Activated naive CD4-positive, alpha-beta T cell treated with anti-CD3 and anti-CD28 coated beads, Interleukin-2, amount 50 U/mL, for 72 hours (primary cell): ENCODE results near the gene HYCC1. TPM values are rescaled to one million over a fixed set of nuclear protein-coding genes. Genes with fewer than 3 reads are reported as not detected.

Experiments used
- ATAC-seq, 2 donors: fragments of 150-1000 bp; cut with Tn5 transposase; 2 replicates each; pipeline ENCODE4 v1.10.0; 2021; ENCODE audit warnings: mild to moderate bottlenecking in 2 of 2, moderate library complexity in 2 of 2
- DNase-seq, 2 donors: peaks; one replicate each; pipeline ENCODE4 v3.0.0; 2021 to 2022; ENCODE audit warnings: low spot score in 2 of 2
- H3K27ac Mint-ChIP-seq, 2 donors: one replicate each; pipeline ENCODE4 v1.8.0; 2022; ENCODE audit warnings: mild to moderate bottlenecking in 2 of 2, mixed read lengths in 2 of 2
- H3K36me3 Mint-ChIP-seq, 2 donors: one replicate each; pipeline ENCODE4 v1.8.0; 2022; ENCODE audit warnings: mixed read lengths in 2 of 2
- H3K9me3 Mint-ChIP-seq, 2 donors: one replicate each; pipeline ENCODE4 v1.8.0; 2022; ENCODE audit warnings: mixed read lengths in 2 of 2
- total RNA-seq, 2 donors: library from RNA; stranded (reverse); gene quantifications; one replicate each; pipeline ENCODE4 v1.2.3, GENCODE V29; 2022

Gene HYCC1
- total RNA-seq, 2 donors from 2014 or later, result 17.6 to 18.3 TPM

- no peak overlapping the region for H3K27ac Mint-ChIP-seq
- DNase-seq, result no peak
- H3K36me3 Mint-ChIP-seq, result peaks cover 0 to 4% of the 10 kb centered on the region in 2 donors
- ATAC-seq, result no peak
- H3K9me3 Mint-ChIP-seq, result no peaks in the 10 kb centered on the region
Observed at GRCh38 chr7:23022258-23022769, 8.4 kb upstream of the HYCC1 start.

GRCh38 chr7:23021596-23021995 is 7.7 kb upstream of the HYCC1 start:
- no peaks in the 10 kb centered on the region for H3K9me3 Mint-ChIP-seq
- H3K27ac Mint-ChIP-seq, result peak overlapping the region in 1 of 2 donors; percentile 88
- H3K36me3 Mint-ChIP-seq, result peaks cover 0 to 4% of the 10 kb centered on the region in 2 donors
- DNase-seq (no peak), ATAC-seq (no peak)

- DNase-seq (peak; percentile 40 to 54), ATAC-seq (peak; percentile 89 to 97)
- H3K27ac Mint-ChIP-seq, result peak overlapping the region; percentile 12 to 88
- peaks cover 0 to 6% of the 10 kb centered on the region in 2 donors for H3K9me3 Mint-ChIP-seq
- peaks cover 0 to 4% of the 10 kb centered on the region in 2 donors for H3K36me3 Mint-ChIP-seq
Observed at GRCh38 chr7:23020742-23021401, 6.9 kb upstream of the HYCC1 start.

GRCh38 chr7:23018750-23019149 is 4.8 kb upstream of the HYCC1 start:
- DNase-seq, result no peak

GRCh38 chr7:23017309-23017708 is 3.4 kb upstream of the HYCC1 start:
- no peak for DNase-seq

More at GRCh38 chr7:23018750-23019149, 4.8 kb upstream of the HYCC1 start:
- ATAC-seq, result no peak
- Mint-ChIP-seq H3K27ac (no peak overlapping the region), H3K9me3 (peaks cover 0 to 6% of the 10 kb centered on the region in 2 donors), H3K36me3 (peaks cover 0 to 4% of the 10 kb centered on the region in 2 donors)

GRCh38 chr7:23016345-23017253 is 2.7 kb upstream of the HYCC1 start:
- DNase-seq, result no peak
- Mint-ChIP-seq H3K9me3 (peaks cover 0 to 6% of the 10 kb centered on the region in 2 donors), H3K27ac (no peak overlapping the region), H3K36me3 (peaks cover 0 to 4% of the 10 kb centered on the region in 2 donors)
- ATAC-seq, result no peak

More at GRCh38 chr7:23017309-23017708, 3.4 kb upstream of the HYCC1 start:
- Mint-ChIP-seq H3K9me3 (peaks cover 0 to 6% of the 10 kb centered on the region in 2 donors), H3K27ac (no peak overlapping the region), H3K36me3 (peaks cover 0 to 4% of the 10 kb centered on the region in 2 donors)
- no peak for ATAC-seq

GRCh38 chr7:23014681-23015080 is 751 bp upstream of the HYCC1 start:
- DNase-seq (no peak), ATAC-seq (no peak)
- H3K27ac Mint-ChIP-seq, result no peak overlapping the region
- H3K36me3 Mint-ChIP-seq, result no peaks in the 10 kb centered on the region
- H3K9me3 Mint-ChIP-seq, result peaks cover 0 to 6% of the 10 kb centered on the region in 2 donors

- DNase-seq, result peak; percentile 24 to 54
- ATAC-seq, result no peak
- Mint-ChIP-seq H3K27ac (no peak overlapping the region), H3K9me3 (peaks cover 0 to 6% of the 10 kb centered on the region in 2 donors), H3K36me3 (no peaks in the 10 kb centered on the region)
Observed at GRCh38 chr7:23012908-23013714, 819 bp downstream of the HYCC1 start.

- no peak overlapping the region for H3K27ac Mint-ChIP-seq
- no peaks in the 10 kb centered on the region for H3K36me3 Mint-ChIP-seq
- ATAC-seq, result no peak
- peaks cover 0 to 6% of the 10 kb centered on the region in 2 donors for H3K9me3 Mint-ChIP-seq
- DNase-seq, result no peak
Observed at GRCh38 chr7:23012186-23012585, 1.7 kb downstream of the HYCC1 start.

- H3K9me3 Mint-ChIP-seq, result peaks cover 0 to 5% of the 10 kb centered on the region in 2 donors
- DNase-seq (no peak), ATAC-seq (no peak)
- no peak overlapping the region for H3K27ac Mint-ChIP-seq
- H3K36me3 Mint-ChIP-seq, result no peaks in the 10 kb centered on the region
Observed at GRCh38 chr7:23011222-23011924, 2.6 kb downstream of the HYCC1 start.

- DNase-seq (no peak), ATAC-seq (no peak)
- no peaks in the 10 kb centered on the region for H3K36me3 Mint-ChIP-seq
- H3K9me3 Mint-ChIP-seq, result no peaks in the 10 kb centered on the region
- H3K27ac Mint-ChIP-seq, result no peak overlapping the region
Observed at GRCh38 chr7:23009303-23009702, 4.6 kb downstream of the HYCC1 start.

GRCh38 chr7:23004247-23004520 is 9.7 kb downstream of the HYCC1 start:
- no peak for DNase-seq
- Mint-ChIP-seq H3K36me3 (no peaks in the 10 kb centered on the region), H3K27ac (no peak overlapping the region), H3K9me3 (no peaks in the 10 kb centered on the region)
- no peak for ATAC-seq

GRCh38 chr7:23003505-23004246 is 10.3 kb downstream of the HYCC1 start:
- ATAC-seq, result no peak

GRCh38 chr7:23002698-23003097 is 11.2 kb downstream of the HYCC1 start:
- ATAC-seq, result no peak

More at GRCh38 chr7:23003505-23004246, 10.3 kb downstream of the HYCC1 start:
- no peak overlapping the region for H3K27ac Mint-ChIP-seq
- no peak for DNase-seq
- H3K36me3 Mint-ChIP-seq, result no peaks in the 10 kb centered on the region
- H3K9me3 Mint-ChIP-seq, result no peaks in the 10 kb centered on the region

GRCh38 chr7:23001610-23002009 is 12.3 kb downstream of the HYCC1 start:
- DNase-seq, result no peak
- ATAC-seq, result peak in 1 of 2 donors; percentile 68
- H3K27ac Mint-ChIP-seq, result no peak overlapping the region

More at GRCh38 chr7:23002698-23003097, 11.2 kb downstream of the HYCC1 start:
- Mint-ChIP-seq H3K9me3 (no peaks in the 10 kb centered on the region), H3K36me3 (no peaks in the 10 kb centered on the region), H3K27ac (no peak overlapping the region)
- no peak for DNase-seq

More at GRCh38 chr7:23001610-23002009, 12.3 kb downstream of the HYCC1 start:
- no peaks in the 10 kb centered on the region for H3K9me3 Mint-ChIP-seq
- no peaks in the 10 kb centered on the region for H3K36me3 Mint-ChIP-seq
